IMR-90 (cell line): Measurements from ENCODE around the gene CARM1. TPM values are rescaled to one million over a fixed set of nuclear protein-coding genes. Genes with fewer than 3 reads are reported as not detected.

ENCODE experiments used
- ATAC-seq: fragments of 200-7000 bp; cut with Tn5 transposase; 2 replicates; pipeline ENCODE4 v1.9.1; 2020; ENCODE audit warnings: low read depth, mild to moderate bottlenecking, moderate library complexity
- BruUV-seq: library from RNA; stranded (reverse); fragments of 400-500 nt; replicated peaks from 2 replicates; lab custom pipeline; 2021; lab: Mats Ljungman, UMichigan
- CTCF ChIA-PET: fragments of 300-600 bp; formaldehyde crosslinking; extraction: SDS; loops from one replicate; lab custom pipeline; 2021; ENCODE audit warnings: antibody characterized with exemption; lab: Yijun Ruan, JAX
- POLR2A ChIA-PET: fragments of 300-600 bp; sonication (Branson Sonifier 250); formaldehyde crosslinking; loops from one replicate; lab custom pipeline; 2022; ENCODE audit warnings: antibody characterized with exemption; ENCODE audit not compliant: unreplicated experiment; lab: Charles Lee
- DNase-seq: peaks from one replicate; pipeline ENCODE4 v3.0.0; 2013
- H2AFZ ChIP-seq: replicated peaks from 2 replicates; pipeline ENCODE3; 2013; ENCODE audit warnings: low read length, mild to moderate bottlenecking; ENCODE audit not compliant: poor library complexity
- H2AK5ac ChIP-seq: 2 replicates; pipeline ENCODE4 v1.6.1; 2013; ENCODE audit warnings: low read depth, low read length, inconsistent platforms
- H2AK9ac ChIP-seq: replicated peaks from 2 replicates; pipeline ENCODE3; 2013; ENCODE audit warnings: mild to moderate bottlenecking, low read depth, low read length, moderate library complexity; ENCODE audit not compliant: poor library complexity
- H2BK120ac ChIP-seq: 2 replicates; pipeline ENCODE4 v1.6.1; 2013; ENCODE audit warnings: low read depth, low read length, inconsistent platforms
- H2BK15ac ChIP-seq: 3 replicates; pipeline ENCODE4 v1.6.1; 2013; ENCODE audit warnings: low read depth, low read length, inconsistent platforms
- H2BK20ac ChIP-seq: 2 replicates; pipeline ENCODE4 v1.6.1; 2013; ENCODE audit warnings: low read depth, mild to moderate bottlenecking, inconsistent platforms, low read length, moderate library complexity
- H2BK5ac ChIP-seq: 2 replicates; pipeline ENCODE4 v1.6.1; 2013; ENCODE audit warnings: mild to moderate bottlenecking, low read depth, low read length, inconsistent platforms; ENCODE audit not compliant: poor library complexity, severe bottlenecking
- H3K14ac ChIP-seq: replicated peaks from 2 replicates; pipeline ENCODE4 v1.6.1; 2013; ENCODE audit warnings: low read depth, low read length, inconsistent platforms
- H3K18ac ChIP-seq: 2 replicates; pipeline ENCODE4 v1.6.1; 2013; ENCODE audit warnings: low read depth, low read length, control low read depth
- H3K23ac ChIP-seq: 2 replicates; pipeline ENCODE4 v1.6.1; 2013; ENCODE audit warnings: low read depth, low read length, inconsistent platforms
- H3K27ac ChIP-seq: 2 replicates; pipeline ENCODE4 v1.5.1; 2013; ENCODE audit warnings: mild to moderate bottlenecking, control low read depth, low read length; ENCODE audit not compliant: insufficient read depth
- H3K27me3 ChIP-seq: 2 replicates; pipeline ENCODE4 v1.6.1; 2013; ENCODE audit warnings: low read length; ENCODE audit not compliant: control insufficient read depth, insufficient read depth
- H3K36me3 ChIP-seq: 2 replicates; pipeline ENCODE4 v1.6.1; 2013; ENCODE audit warnings: low read length, mixed read lengths; ENCODE audit not compliant: control insufficient read depth, insufficient read depth
- H3K4ac ChIP-seq: 2 replicates; pipeline ENCODE4 v1.6.1; 2013; ENCODE audit warnings: low read depth, low read length, inconsistent platforms
- H3K4me1 ChIP-seq: 2 replicates; pipeline ENCODE4 v1.6.1; 2013; ENCODE audit warnings: low read length, mixed read lengths; ENCODE audit not compliant: control insufficient read depth, insufficient read depth
- H3K4me2 ChIP-seq: 2 replicates; pipeline ENCODE4 v1.6.1; 2013; ENCODE audit warnings: low read depth, mild to moderate bottlenecking, control low read depth, low read length, moderate library complexity
- H3K4me3 ChIP-seq: 2 replicates; pipeline ENCODE4 v1.5.1; 2013; ENCODE audit warnings: low read depth, mild to moderate bottlenecking, control low read depth, low read length, moderate library complexity; ENCODE audit not compliant: insufficient read depth
- H3K56ac ChIP-seq: 2 replicates; pipeline ENCODE4 v1.6.1; 2013; ENCODE audit warnings: low read length, inconsistent platforms; ENCODE audit not compliant: insufficient read depth; ENCODE audit errors: extremely low read depth
- H3K79me1 ChIP-seq, 2 experiments: 2 replicates each; pipeline ENCODE4 v1.6.1; 2013; ENCODE audit warnings: low read length in 2 of 2, inconsistent platforms in 1 of 2, low read depth in 1 of 2
- H3K9ac ChIP-seq: 2 replicates; pipeline ENCODE4 v1.6.1; 2013; ENCODE audit warnings: low read depth, low read length, control low read depth
- H3K9me1 ChIP-seq: 2 replicates; pipeline ENCODE4 v1.6.1; 2013; ENCODE audit warnings: low read length, inconsistent platforms; ENCODE audit not compliant: insufficient read depth
- H3K9me3 ChIP-seq: 2 replicates; pipeline ENCODE4 v1.6.1; 2013; ENCODE audit warnings: low read length; ENCODE audit not compliant: control insufficient read depth, insufficient read depth
- H4K20me1 ChIP-seq: 2 replicates; pipeline ENCODE4 v1.6.1; 2013; ENCODE audit warnings: low read length, inconsistent platforms; ENCODE audit not compliant: insufficient read depth
- H4K5ac ChIP-seq: 2 replicates; pipeline ENCODE4 v1.6.1; 2013; ENCODE audit warnings: mild to moderate bottlenecking, low read depth, low read length, control low read depth
- H4K8ac ChIP-seq, 2 experiments: 2 replicates each; pipeline ENCODE4 v1.6.1; 2013; ENCODE audit warnings: low read depth in 2 of 2, low read length in 2 of 2, control low read depth in 1 of 2, inconsistent platforms in 1 of 2
- H4K91ac ChIP-seq: 2 replicates; pipeline ENCODE4 v1.6.1; 2013; ENCODE audit warnings: low read depth, low read length, inconsistent platforms; ENCODE audit not compliant: insufficient read depth
- CTCF ChIP-seq: conservative IDR thresholded peaks from 2 replicates; pipeline ENCODE4 v1.5.1; 2012; ENCODE audit warnings: mild to moderate bottlenecking, low read depth, low read length, improper control_type of control experiment
- WGBS, 2 experiments: methylation state at CpG; one replicate each; pipeline versions ENCODE4 v1.1.5 to v1.1.7; 2013; ENCODE audit warnings: missing lambda C conversion rate in 2 of 2; ENCODE audit not compliant: insufficient read length in 1 of 2; ENCODE audit errors: extremely low coverage in 2 of 2; 5-methylcytosine and 5-hydroxymethylcytosine counted together
- dilution Hi-C: fragments of 300-500 bp; cut with HindIII; formaldehyde crosslinking; loops from one replicate; pipeline ENCODE4 v1.14.3; 2018; ENCODE audit warnings: low sequenced_read_pairs; ENCODE audit not compliant: unreplicated experiment
- in situ Hi-C: fragments of 300-500 bp; cut with MboI; formaldehyde crosslinking; loops from 3 replicates; pipeline ENCODE4 v1.14.3; 2019; ENCODE audit warnings: low sequenced_read_pairs, inconsistent platforms, mixed read lengths
- intact Hi-C: fragments of 100-400 bp; cut with micrococcal nuclease; formaldehyde crosslinking; loops from 2 replicates; pipeline ENCODE4 v1.10.0; 2022
- polyA plus RNA-seq, 3 experiments: library from polyadenylated mRNA; depleted of rRNA; stranded (reverse); fragments of >200 nt; gene quantifications; 2 replicates each; pipeline ENCODE4 v1.2.3, GENCODE V29; 2012; ENCODE audit warnings: low replicate concordance in 1 of 3
- total RNA-seq: library from RNA; depleted of rRNA; stranded (reverse); fragments of >200 nt; gene quantifications from 2 replicates; pipeline ENCODE4 v1.2.3, GENCODE V29; 2012

The CARM1 gene
- total and polyA plus RNA-seq, 2 of the 4 experiments (the other 2 are of a cell fraction): 20.3 to 67.1 TPM

DNA sequence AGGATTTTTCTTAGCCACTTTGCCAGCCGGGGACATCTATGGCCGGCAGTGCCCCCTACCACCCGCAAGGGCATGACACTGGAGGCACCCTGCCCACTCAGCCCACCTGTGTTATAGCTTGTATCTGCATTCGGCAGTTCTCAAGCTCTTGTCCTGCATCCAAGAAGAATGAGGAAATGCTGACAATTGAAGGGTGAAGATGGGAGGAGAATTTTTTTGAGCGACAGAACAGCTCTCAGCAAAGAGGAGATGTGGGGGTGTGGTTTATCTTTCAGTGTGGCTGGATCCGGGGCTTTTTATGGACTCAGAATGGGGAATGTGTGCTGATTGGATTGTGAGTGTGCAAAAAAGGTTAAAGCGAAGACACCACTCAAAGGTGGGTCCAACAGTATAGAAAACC, 28.6 kb upstream of the CARM1 start:
- Histone ChIP-seq H2AFZ (no peak overlapping the region), H3K23ac (no peak overlapping the region), H3K27me3 (peaks cover 1% of the 10 kb centered on the region; the same call in 1 of the 2 replicates), H2AK5ac (no peak overlapping the region), H3K79me1 (no peaks in the 10 kb centered on the region), H4K5ac (no peak overlapping the region), H4K8ac (no peak overlapping the region), H3K9me1 (no peaks in the 10 kb centered on the region), H3K9ac (no peak overlapping the region), H3K56ac (no peak overlapping the region), H3K4ac (no peak overlapping the region), H3K4me2 (no peak overlapping the region), H3K27ac (no peak overlapping the region), H2BK5ac (no peak overlapping the region), H3K9me3 (peaks cover 3% of the 10 kb centered on the region), H2BK20ac (no peak overlapping the region), H3K4me3 (no peak overlapping the region), H4K91ac (no peak overlapping the region), H2AK9ac (no peak overlapping the region), H3K36me3 (no peaks in the 10 kb centered on the region), H2BK15ac (no peak overlapping the region), H3K14ac (no peak overlapping the region), H4K20me1 (no peaks in the 10 kb centered on the region), H3K18ac (no peak overlapping the region), H3K4me1 (no peaks in the 10 kb centered on the region), H2BK120ac (no peak overlapping the region)
- 67% methylated on average over 1 of the region's 7 CpGs; no CpG with 5 or more reads in 1 of the 2 experiments for WGBS, 2 experiments
- ATAC-seq: no peak
- ChIA-PET POLR2A (no interaction called here), CTCF (no interaction called here)
- dilution Hi-C loops: no loop called here
- in situ Hi-C loops: no loop called here
- intact Hi-C loops: no loop called here
- TF ChIP-seq CTCF: no peak
- BruUV-seq: no TSS peak
- no peak for DNase-seq
